GM23338 (cell line): ENCODE results near the gene EFTUD2. TPM values are rescaled to one million over a fixed set of nuclear protein-coding genes. Genes with fewer than 3 reads are reported as not detected.

ENCODE experiments used
- ATAC-seq: fragments of 200-7000 bp; cut with Tn5 transposase; 3 replicates; pipeline ENCODE4 v1.9.1; 2020
- DNase-seq: peaks from one replicate; pipeline ENCODE4 v3.0.0-alpha.2; 2015; ENCODE audit warnings: low spot score
- H2AFZ ChIP-seq: fragments of 200-600 bp; sonication (generic); 2 replicates; pipeline ENCODE4 v1.8.0; 2016; ENCODE audit warnings: antibody characterized with exemption, mild to moderate bottlenecking, moderate library complexity
- H3F3A ChIP-seq: fragments of 200-600 bp; sonication (generic); replicated peaks from 2 replicates; pipeline ENCODE4 v1.8.0; 2017; ENCODE audit warnings: antibody characterized with exemption, mixed run types, low read depth
- H3K27ac ChIP-seq: fragments of 200-600 bp; sonication (generic); 2 replicates; pipeline ENCODE4 v1.6.1; 2016; ENCODE audit warnings: low read depth
- H3K27me3 ChIP-seq: fragments of 200-600 bp; sonication (generic); 2 replicates; pipeline ENCODE4 v1.8.0; 2016; ENCODE audit warnings: mild to moderate bottlenecking, mixed run types, moderate library complexity; ENCODE audit not compliant: insufficient read depth
- H3K36me3 ChIP-seq: fragments of 200-600 bp; sonication (generic); 2 replicates; pipeline ENCODE4 v1.8.0; 2016; ENCODE audit warnings: mild to moderate bottlenecking; ENCODE audit not compliant: insufficient read depth
- H3K4me1 ChIP-seq: fragments of 200-600 bp; sonication (generic); 2 replicates; pipeline ENCODE4 v1.8.0; 2016; ENCODE audit warnings: mild to moderate bottlenecking, moderate library complexity; ENCODE audit not compliant: insufficient read depth
- H3K4me2 ChIP-seq: fragments of 200-600 bp; sonication (generic); 2 replicates; pipeline ENCODE4 v1.7.1; 2017; ENCODE audit warnings: mixed run types
- H3K4me3 ChIP-seq: fragments of 200-600 bp; sonication (generic); 2 replicates; pipeline ENCODE4 v1.6.1; 2016; ENCODE audit warnings: mixed run types
- H3K79me2 ChIP-seq: fragments of 200-600 bp; sonication (generic); replicated peaks from 2 replicates; pipeline ENCODE4 v1.8.0; 2017; ENCODE audit warnings: mild to moderate bottlenecking; ENCODE audit not compliant: insufficient read depth
- H3K9me2 ChIP-seq: fragments of 200-600 bp; sonication (generic); 2 replicates; pipeline ENCODE4 v1.8.0; 2017; ENCODE audit not compliant: insufficient read depth
- H4K20me1 ChIP-seq: fragments of 200-600 bp; sonication (generic); replicated peaks from 2 replicates; pipeline ENCODE4 v1.8.0; 2017; ENCODE audit warnings: mild to moderate bottlenecking; ENCODE audit not compliant: insufficient read depth
- H3K27ac Mint-ChIP-seq: 2 replicates; pipeline ENCODE4 v1.8.0; 2020; ENCODE audit warnings: inconsistent platforms, mild to moderate bottlenecking, moderate library complexity, mixed read lengths
- H3K27me3 Mint-ChIP-seq: 3 replicates; pipeline ENCODE4 v1.8.0; 2022; ENCODE audit warnings: low read depth, mild to moderate bottlenecking, moderate library complexity, mixed read lengths, inconsistent platforms; ENCODE audit not compliant: insufficient read depth, poor library complexity
- H3K36me3 Mint-ChIP-seq: 3 replicates; pipeline ENCODE4 v1.8.0; 2021; ENCODE audit warnings: low read depth, mild to moderate bottlenecking, inconsistent platforms, moderate library complexity, mixed read lengths
- H3K4me1 Mint-ChIP-seq: 3 replicates; pipeline ENCODE4 v1.8.0; 2020; ENCODE audit warnings: mild to moderate bottlenecking, inconsistent platforms, mixed read lengths
- H3K4me3 Mint-ChIP-seq: 3 replicates; pipeline ENCODE4 v1.8.0; 2021; ENCODE audit warnings: moderate library complexity, mild to moderate bottlenecking, inconsistent platforms, mixed read lengths
- H3K9me3 Mint-ChIP-seq: 3 replicates; pipeline ENCODE4 v1.8.0; 2020; ENCODE audit warnings: moderate library complexity, mild to moderate bottlenecking, inconsistent platforms, mixed read lengths
- CREB1 ChIP-seq: fragments of 250-450 bp; sonication (Bioruptor Pico); IDR thresholded peaks from 2 replicates; pipeline ENCODE4 v1.5.0; 2020; ENCODE audit warnings: low read depth, mild to moderate bottlenecking, moderate library complexity
- EZH2 ChIP-seq: fragments of 200-600 bp; sonication (generic); IDR thresholded peaks from one replicate; pipeline ENCODE4 v1.8.0; 2017; ENCODE audit warnings: antibody characterized with exemption, mild to moderate bottlenecking, low read depth; ENCODE audit not compliant: unreplicated experiment
- EZH2phosphoT487 ChIP-seq: fragments of 200-600 bp; sonication (generic); IDR thresholded peaks from one replicate; pipeline ENCODE4 v1.8.1; 2018; ENCODE audit warnings: antibody characterized with exemption; ENCODE audit not compliant: unreplicated experiment
- ZNF331 ChIP-seq: fragments of 250-450 bp; sonication (Bioruptor Pico); IDR thresholded peaks from 2 replicates; pipeline ENCODE4 v1.5.0; 2020; ENCODE audit warnings: low read depth, mild to moderate bottlenecking, moderate library complexity
- polyA plus RNA-seq: library from polyadenylated mRNA; unstranded; fragments of >200 nt; fragmentation: Nextera tagmentation; extraction: Ambion mirVana; gene quantifications from 2 replicates; pipeline ENCODE4 v1.2.1, GENCODE V29; 2016
- total RNA-seq: library from RNA; depleted of rRNA; stranded (reverse); fragments of >200 nt; shearing (Covaris generic); gene quantifications from 2 replicates; pipeline ENCODE4 v1.2.3, GENCODE V29; 2014
- TF ChIP-seq, protein P1 (sequence below), 2 experiments: fragments of 200-600 bp in 1 of 2; sonication (generic) in 1 of 2; conservative IDR thresholded peaks; 2 replicates each; pipeline versions ENCODE4 v1.5.1 to v1.6.1; 2016 to 2017; ENCODE audit warnings: antibody characterized with exemption in 2 of 2, low read depth in 2 of 2, mild to moderate bottlenecking in 2 of 2, moderate library complexity in 1 of 2
- TF ChIP-seq, protein P2 (sequence below): fragments of 250-450 bp; sonication (Bioruptor Pico); IDR thresholded peaks from 2 replicates; pipeline ENCODE4 v1.5.0; 2020; ENCODE audit warnings: mild to moderate bottlenecking, moderate library complexity
- TF ChIP-seq, protein P3 (sequence below): IDR thresholded peaks from 2 replicates; pipeline ENCODE4 v1.6.1; 2016; ENCODE audit warnings: antibody characterized with exemption

Gene EFTUD2
- total and polyA plus RNA-seq, 2 experiments from 2014 or later: 61.6 to 196 TPM

GRCh38 chr17:44848961-44849489 is 50.2 kb downstream of the EFTUD2 start:
- ATAC-seq: peak; percentile 18; the same call in 2 of the 3 replicates
- Histone ChIP-seq H3K36me3 (peaks cover 13% of the 10 kb centered on the region), H3K79me2 (no peaks in the 10 kb centered on the region), H3F3A (peaks cover 11% of the 10 kb centered on the region; the same call in 1 of the 2 replicates), H4K20me1 (0 out of 2 replicates have a peak, but pooled peaks cover 4% of the 10 kb centered on the region), H3K27ac (no peak overlapping the region), H3K4me1 (peaks cover 16% of the 10 kb centered on the region), H3K4me3 (no peak overlapping the region), H3K9me2 (no peaks in the 10 kb centered on the region), H3K27me3 (no peaks in the 10 kb centered on the region), H2AFZ (no peak overlapping the region), H3K4me2 (no peak overlapping the region)
- TF ChIP-seq, protein P1, sequence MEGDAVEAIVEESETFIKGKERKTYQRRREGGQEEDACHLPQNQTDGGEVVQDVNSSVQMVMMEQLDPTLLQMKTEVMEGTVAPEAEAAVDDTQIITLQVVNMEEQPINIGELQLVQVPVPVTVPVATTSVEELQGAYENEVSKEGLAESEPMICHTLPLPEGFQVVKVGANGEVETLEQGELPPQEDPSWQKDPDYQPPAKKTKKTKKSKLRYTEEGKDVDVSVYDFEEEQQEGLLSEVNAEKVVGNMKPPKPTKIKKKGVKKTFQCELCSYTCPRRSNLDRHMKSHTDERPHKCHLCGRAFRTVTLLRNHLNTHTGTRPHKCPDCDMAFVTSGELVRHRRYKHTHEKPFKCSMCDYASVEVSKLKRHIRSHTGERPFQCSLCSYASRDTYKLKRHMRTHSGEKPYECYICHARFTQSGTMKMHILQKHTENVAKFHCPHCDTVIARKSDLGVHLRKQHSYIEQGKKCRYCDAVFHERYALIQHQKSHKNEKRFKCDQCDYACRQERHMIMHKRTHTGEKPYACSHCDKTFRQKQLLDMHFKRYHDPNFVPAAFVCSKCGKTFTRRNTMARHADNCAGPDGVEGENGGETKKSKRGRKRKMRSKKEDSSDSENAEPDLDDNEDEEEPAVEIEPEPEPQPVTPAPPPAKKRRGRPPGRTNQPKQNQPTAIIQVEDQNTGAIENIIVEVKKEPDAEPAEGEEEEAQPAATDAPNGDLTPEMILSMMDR (conservative IDR thresholded peaks at IDR 0.05; ENCODE audit: low read depth in 2 of 2): no peak
- TF ChIP-seq, protein P2, sequence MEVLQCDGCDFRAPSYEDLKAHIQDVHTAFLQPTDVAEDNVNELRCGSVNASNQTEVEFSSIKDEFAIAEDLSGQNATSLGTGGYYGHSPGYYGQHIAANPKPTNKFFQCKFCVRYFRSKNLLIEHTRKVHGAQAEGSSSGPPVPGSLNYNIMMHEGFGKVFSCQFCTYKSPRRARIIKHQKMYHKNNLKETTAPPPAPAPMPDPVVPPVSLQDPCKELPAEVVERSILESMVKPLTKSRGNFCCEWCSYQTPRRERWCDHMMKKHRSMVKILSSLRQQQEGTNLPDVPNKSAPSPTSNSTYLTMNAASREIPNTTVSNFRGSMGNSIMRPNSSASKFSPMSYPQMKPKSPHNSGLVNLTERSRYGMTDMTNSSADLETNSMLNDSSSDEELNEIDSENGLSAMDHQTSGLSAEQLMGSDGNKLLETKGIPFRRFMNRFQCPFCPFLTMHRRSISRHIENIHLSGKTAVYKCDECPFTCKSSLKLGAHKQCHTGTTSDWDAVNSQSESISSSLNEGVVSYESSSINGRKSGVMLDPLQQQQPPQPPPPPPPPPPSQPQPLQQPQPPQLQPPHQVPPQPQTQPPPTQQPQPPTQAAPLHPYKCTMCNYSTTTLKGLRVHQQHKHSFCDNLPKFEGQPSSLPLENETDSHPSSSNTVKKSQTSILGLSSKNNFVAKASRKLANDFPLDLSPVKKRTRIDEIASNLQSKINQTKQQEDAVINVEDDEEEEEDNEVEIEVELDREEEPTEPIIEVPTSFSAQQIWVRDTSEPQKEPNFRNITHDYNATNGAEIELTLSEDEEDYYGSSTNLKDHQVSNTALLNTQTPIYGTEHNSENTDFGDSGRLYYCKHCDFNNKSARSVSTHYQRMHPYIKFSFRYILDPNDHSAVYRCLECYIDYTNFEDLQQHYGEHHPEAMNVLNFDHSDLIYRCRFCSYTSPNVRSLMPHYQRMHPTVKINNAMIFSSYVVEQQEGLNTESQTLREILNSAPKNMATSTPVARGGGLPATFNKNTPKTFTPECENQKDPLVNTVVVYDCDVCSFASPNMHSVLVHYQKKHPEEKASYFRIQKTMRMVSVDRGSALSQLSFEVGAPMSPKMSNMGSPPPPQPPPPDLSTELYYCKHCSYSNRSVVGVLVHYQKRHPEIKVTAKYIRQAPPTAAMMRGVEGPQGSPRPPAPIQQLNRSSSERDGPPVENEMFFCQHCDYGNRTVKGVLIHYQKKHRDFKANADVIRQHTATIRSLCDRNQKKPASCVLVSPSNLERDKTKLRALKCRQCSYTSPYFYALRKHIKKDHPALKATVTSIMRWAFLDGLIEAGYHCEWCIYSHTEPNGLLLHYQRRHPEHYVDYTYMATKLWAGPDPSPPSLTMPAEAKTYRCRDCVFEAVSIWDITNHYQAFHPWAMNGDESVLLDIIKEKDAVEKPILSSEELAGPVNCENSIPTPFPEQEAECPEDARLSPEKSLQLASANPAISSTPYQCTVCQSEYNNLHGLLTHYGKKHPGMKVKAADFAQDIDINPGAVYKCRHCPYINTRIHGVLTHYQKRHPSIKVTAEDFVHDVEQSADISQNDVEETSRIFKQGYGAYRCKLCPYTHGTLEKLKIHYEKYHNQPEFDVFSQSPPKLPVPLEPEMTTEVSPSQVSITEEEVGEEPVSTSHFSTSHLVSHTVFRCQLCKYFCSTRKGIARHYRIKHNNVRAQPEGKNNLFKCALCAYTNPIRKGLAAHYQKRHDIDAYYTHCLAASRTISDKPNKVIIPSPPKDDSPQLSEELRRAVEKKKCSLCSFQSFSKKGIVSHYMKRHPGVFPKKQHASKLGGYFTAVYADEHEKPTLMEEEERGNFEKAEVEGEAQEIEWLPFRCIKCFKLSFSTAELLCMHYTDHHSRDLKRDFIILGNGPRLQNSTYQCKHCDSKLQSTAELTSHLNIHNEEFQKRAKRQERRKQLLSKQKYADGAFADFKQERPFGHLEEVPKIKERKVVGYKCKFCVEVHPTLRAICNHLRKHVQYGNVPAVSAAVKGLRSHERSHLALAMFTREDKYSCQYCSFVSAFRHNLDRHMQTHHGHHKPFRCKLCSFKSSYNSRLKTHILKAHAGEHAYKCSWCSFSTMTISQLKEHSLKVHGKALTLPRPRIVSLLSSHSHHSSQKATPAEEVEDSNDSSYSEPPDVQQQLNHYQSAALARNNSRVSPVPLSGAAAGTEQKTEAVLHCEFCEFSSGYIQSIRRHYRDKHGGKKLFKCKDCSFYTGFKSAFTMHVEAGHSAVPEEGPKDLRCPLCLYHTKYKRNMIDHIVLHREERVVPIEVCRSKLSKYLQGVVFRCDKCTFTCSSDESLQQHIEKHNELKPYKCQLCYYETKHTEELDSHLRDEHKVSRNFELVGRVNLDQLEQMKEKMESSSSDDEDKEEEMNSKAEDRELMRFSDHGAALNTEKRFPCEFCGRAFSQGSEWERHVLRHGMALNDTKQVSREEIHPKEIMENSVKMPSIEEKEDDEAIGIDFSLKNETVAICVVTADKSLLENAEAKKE (CRISPR knock-in tag): no peak
- TF ChIP-seq EZH2 (no peak), ZNF331 (CRISPR knock-in tag) (no peak), CREB1 (no peak), EZH2phosphoT487 (no peak)
- TF ChIP-seq, protein P3, sequence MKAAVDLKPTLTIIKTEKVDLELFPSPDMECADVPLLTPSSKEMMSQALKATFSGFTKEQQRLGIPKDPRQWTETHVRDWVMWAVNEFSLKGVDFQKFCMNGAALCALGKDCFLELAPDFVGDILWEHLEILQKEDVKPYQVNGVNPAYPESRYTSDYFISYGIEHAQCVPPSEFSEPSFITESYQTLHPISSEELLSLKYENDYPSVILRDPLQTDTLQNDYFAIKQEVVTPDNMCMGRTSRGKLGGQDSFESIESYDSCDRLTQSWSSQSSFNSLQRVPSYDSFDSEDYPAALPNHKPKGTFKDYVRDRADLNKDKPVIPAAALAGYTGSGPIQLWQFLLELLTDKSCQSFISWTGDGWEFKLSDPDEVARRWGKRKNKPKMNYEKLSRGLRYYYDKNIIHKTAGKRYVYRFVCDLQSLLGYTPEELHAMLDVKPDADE: no peak
- DNase-seq: peak; percentile 33
- Mint-ChIP-seq H3K4me1 (peaks cover 32% of the 10 kb centered on the region), H3K36me3 (peaks cover 46% of the 10 kb centered on the region), H3K4me3 (no peak overlapping the region), H3K27me3 (peaks cover 14% of the 10 kb centered on the region), H3K27ac (peak overlapping the region; percentile 52; the same call in 1 of the 2 replicates), H3K9me3 (no peaks in the 10 kb centered on the region)
